ENCODE results near the gene PGAP3. TPM values are rescaled to one million over a fixed set of nuclear protein-coding genes. Genes with fewer than 3 reads are reported as not detected.

The PGAP3 gene
- total RNA-seq, 1 donor from 2014 or later: 10.8 TPM

GRCh38 chr17:39664581-39665561 is 23.0 kb downstream of the PGAP3 start, which contains the start of gene TCAP:
TCAP (plus strand) TSS chr17:39665349; CDS start chr17:39665360, 11 bp downstream.
- no peak for TF ChIP-seq CTCF (IDR thresholded peaks at IDR 0.05; ENCODE audit: insufficient read depth, low read length, severe bottlenecking)
- H3K4me3 ChIP-seq (ENCODE audit: low read depth, low read length): no peak within 1 kb of the TSS
- DNase-seq (ENCODE audit: low read depth) (no peak), FAIRE-seq (no peak)
- H3K36me3 ChIP-seq (ENCODE audit: control insufficient read depth, insufficient read depth, low read length): peaks cover 7% of the 10 kb centered on the region
- peaks cover 20% of the 10 kb centered on the region for H3K27me3 ChIP-seq (ENCODE audit: control insufficient read depth, insufficient read depth, low read length)

- H3K27me3 ChIP-seq (ENCODE audit: control insufficient read depth, insufficient read depth, low read length): peaks cover 15% of the 10 kb centered on the region
Observed at GRCh38 chr17:39663688-39664580, 23.9 kb downstream of the PGAP3 start.

GRCh38 chr17:39663340-39663687 is 24.5 kb downstream of the PGAP3 start:
- Histone ChIP-seq H3K36me3 (ENCODE audit: control insufficient read depth, insufficient read depth, low read length) (peaks cover 11% of the 10 kb centered on the region), H3K4me3 (ENCODE audit: low read depth, low read length) (no peak overlapping the region), H3K27me3 (ENCODE audit: control insufficient read depth, insufficient read depth, low read length) (peaks cover 13% of the 10 kb centered on the region)
- FAIRE-seq: no peak
- TF ChIP-seq CTCF (IDR thresholded peaks at IDR 0.05; ENCODE audit: insufficient read depth, low read length, severe bottlenecking): no peak
- DNase-seq (ENCODE audit: low read depth): no peak

More at GRCh38 chr17:39663688-39664580, 23.9 kb downstream of the PGAP3 start:
- Histone ChIP-seq H3K4me3 (ENCODE audit: low read depth, low read length) (no peak overlapping the region), H3K36me3 (ENCODE audit: control insufficient read depth, insufficient read depth, low read length) (peaks cover 7% of the 10 kb centered on the region)
- no peak for TF ChIP-seq CTCF (IDR thresholded peaks at IDR 0.05; ENCODE audit: insufficient read depth, low read length, severe bottlenecking)
- DNase-seq (ENCODE audit: low read depth) (no peak), FAIRE-seq (no peak)

GRCh38 chr17:39662551-39663339 is 25.1 kb downstream of the PGAP3 start:
- DNase-seq (ENCODE audit: low read depth) (no peak), FAIRE-seq (no peak)
- Histone ChIP-seq H3K36me3 (ENCODE audit: control insufficient read depth, insufficient read depth, low read length) (peaks cover 12% of the 10 kb centered on the region), H3K27me3 (ENCODE audit: control insufficient read depth, insufficient read depth, low read length) (peaks cover 11% of the 10 kb centered on the region), H3K4me3 (ENCODE audit: low read depth, low read length) (no peak overlapping the region)
- TF ChIP-seq CTCF (IDR thresholded peaks at IDR 0.05; ENCODE audit: insufficient read depth, low read length, severe bottlenecking): no peak

All from bronchial epithelial cell (primary cell).